PC-3 (cell line): ENCODE results near the gene PCNP. TPM values are rescaled to one million over a fixed set of nuclear protein-coding genes. Genes with fewer than 3 reads are reported as not detected.

ENCODE experiments used
- ATAC-seq: fragments of 200-7000 bp; cut with Tn5 transposase; 2 replicates; pipeline ENCODE4 v1.9.1; 2020; ENCODE audit warnings: mild to moderate bottlenecking, moderate library complexity
- BruUV-seq: library from RNA; stranded (reverse); fragments of 400-500 nt; replicated peaks from 2 replicates; lab custom pipeline; 2021; lab: Mats Ljungman, UMichigan
- CTCF ChIA-PET: fragments of 300-600 bp; sonication (Branson Sonifier 250); formaldehyde crosslinking; loops from one replicate; lab custom pipeline; 2022; ENCODE audit warnings: antibody characterized with exemption; lab: Charles Lee
- POLR2A ChIA-PET: fragments of 300-600 bp; sonication (Branson Sonifier 250); formaldehyde crosslinking; loops from one replicate; lab custom pipeline; 2022; ENCODE audit warnings: antibody characterized with exemption; ENCODE audit not compliant: unreplicated experiment; lab: Charles Lee
- DNase-seq: peaks from one replicate; pipeline ENCODE4 v3.0.0-alpha.2; 2015
- H2AFZ ChIP-seq: fragments of 300-600 bp; sonication (generic); 2 replicates; pipeline ENCODE4 v1.6.0; 2016; ENCODE audit warnings: antibody characterized with exemption, low read length
- H3F3A ChIP-seq: fragments of 300-600 bp; sonication (generic); one replicate; pipeline ENCODE4 v1.6.0; 2017; ENCODE audit warnings: antibody characterized with exemption, low read length, control low read depth, mild to moderate bottlenecking; ENCODE audit not compliant: unreplicated experiment
- H3K27ac ChIP-seq: fragments of 300-600 bp; sonication (generic); 2 replicates; pipeline ENCODE4 v1.5.1; 2016; ENCODE audit warnings: mild to moderate bottlenecking, low read length
- H3K27me3 ChIP-seq: fragments of 300-600 bp; sonication (generic); 2 replicates; pipeline ENCODE4 v1.6.1; 2016; ENCODE audit warnings: low read length, mixed read lengths
- H3K36me3 ChIP-seq: fragments of 300-600 bp; sonication (generic); 2 replicates; pipeline ENCODE4 v1.6.1; 2016; ENCODE audit warnings: low read depth, mixed run types, low read length, mixed read lengths
- H3K4me1 ChIP-seq: fragments of 300-600 bp; sonication (generic); 2 replicates; pipeline ENCODE4 v1.5.1; 2016; ENCODE audit warnings: low read length; ENCODE audit not compliant: insufficient read depth
- H3K4me2 ChIP-seq: fragments of 300-600 bp; sonication (generic); 2 replicates; pipeline ENCODE4 v1.6.0; 2016; ENCODE audit warnings: low read length
- H3K4me3 ChIP-seq: fragments of 300-600 bp; sonication (generic); 2 replicates; pipeline ENCODE4 v1.5.1; 2016; ENCODE audit warnings: mild to moderate bottlenecking, low read length, mixed read lengths
- H3K79me2 ChIP-seq: fragments of 300-600 bp; sonication (generic); 2 replicates; pipeline ENCODE4 v1.6.1; 2017; ENCODE audit warnings: low read length, mixed read lengths
- H3K9ac ChIP-seq: fragments of 300-600 bp; sonication (generic); 2 replicates; pipeline ENCODE4 v1.6.0; 2016; ENCODE audit warnings: mild to moderate bottlenecking, low read length
- H3K9me2 ChIP-seq: fragments of 300-600 bp; sonication (generic); replicated peaks from 2 replicates; pipeline ENCODE4 v1.6.1; 2016; ENCODE audit warnings: mixed run types, low read length, mixed read lengths
- H3K9me3 ChIP-seq: fragments of 300-600 bp; sonication (generic); 2 replicates; pipeline ENCODE4 v1.6.1; 2016; ENCODE audit warnings: low read length, mixed read lengths
- H4K20me1 ChIP-seq: fragments of 300-600 bp; sonication (generic); 2 replicates; pipeline ENCODE4 v1.6.1; 2016; ENCODE audit warnings: low read length, mixed read lengths
- EZH2 ChIP-seq: fragments of 300-600 bp; sonication (generic); IDR thresholded peaks from one replicate; pipeline ENCODE4 v1.6.1; 2017; ENCODE audit warnings: antibody characterized with exemption, mild to moderate bottlenecking, low read length; ENCODE audit not compliant: unreplicated experiment
- EZH2phosphoT487 ChIP-seq: fragments of 300-600 bp; sonication (generic); IDR thresholded peaks from 2 replicates; pipeline ENCODE4 v1.6.1; 2018; ENCODE audit warnings: mild to moderate bottlenecking, antibody characterized with exemption, low read length, borderline replicate concordance
- intact Hi-C: fragments of 100-400 bp; cut with micrococcal nuclease; formaldehyde crosslinking; loops from 2 replicates; pipeline ENCODE4 v1.9.0; 2023
- total RNA-seq: library from RNA; depleted of rRNA; stranded (reverse); fragments of >200 nt; gene quantifications from 2 replicates; pipeline ENCODE4 v1.2.3, GENCODE V29; 2014
- TF ChIP-seq, protein P1 (sequence below): fragments of 300-600 bp; sonication (generic); conservative IDR thresholded peaks from 2 replicates; pipeline ENCODE4 v1.5.1; 2017; ENCODE audit warnings: antibody characterized with exemption, low read depth, mild to moderate bottlenecking, low read length

The PCNP gene
- total RNA-seq, 1 experiment from 2014 or later: 71.1 TPM

DNA sequence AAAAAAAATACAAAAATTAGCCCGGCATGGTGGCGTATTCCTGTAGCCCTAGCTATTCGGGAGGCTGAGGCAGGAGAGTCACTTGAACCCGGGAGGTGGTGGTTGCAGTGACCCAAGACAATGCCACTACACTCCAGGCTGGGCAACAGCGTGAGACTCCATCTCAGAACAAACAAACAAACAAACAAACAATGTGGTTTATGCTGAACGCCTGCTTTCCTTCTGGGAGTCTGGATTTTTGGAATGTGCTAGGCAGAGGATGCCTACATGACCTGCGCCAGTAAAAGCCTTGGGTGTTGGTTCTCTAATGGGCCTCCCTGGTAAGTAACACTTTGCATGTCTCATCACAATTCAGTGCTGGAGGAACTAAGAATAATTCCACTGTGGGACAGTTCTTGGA is 43.5 kb downstream of the PCNP start:
- DNase-seq: no peak
- no peak overlapping the region for H2AFZ ChIP-seq
- no peaks in the 10 kb centered on the region for H4K20me1 ChIP-seq
- POLR2A ChIA-PET: no interaction called here
- no peaks in the 10 kb centered on the region for H3K4me1 ChIP-seq
- H3K79me2 ChIP-seq: no peaks in the 10 kb centered on the region
- no peaks in the 10 kb centered on the region for H3K36me3 ChIP-seq
- H3F3A ChIP-seq: no peaks in the 10 kb centered on the region
- CTCF ChIA-PET: no interaction called here
- H3K9ac ChIP-seq: no peak overlapping the region
- no TSS peak for BruUV-seq
- H3K4me2 ChIP-seq: no peak overlapping the region
- H3K9me3 ChIP-seq: no peaks in the 10 kb centered on the region
- TF ChIP-seq EZH2 (no peak), EZH2phosphoT487 (no peak)
- TF ChIP-seq, protein P1, sequence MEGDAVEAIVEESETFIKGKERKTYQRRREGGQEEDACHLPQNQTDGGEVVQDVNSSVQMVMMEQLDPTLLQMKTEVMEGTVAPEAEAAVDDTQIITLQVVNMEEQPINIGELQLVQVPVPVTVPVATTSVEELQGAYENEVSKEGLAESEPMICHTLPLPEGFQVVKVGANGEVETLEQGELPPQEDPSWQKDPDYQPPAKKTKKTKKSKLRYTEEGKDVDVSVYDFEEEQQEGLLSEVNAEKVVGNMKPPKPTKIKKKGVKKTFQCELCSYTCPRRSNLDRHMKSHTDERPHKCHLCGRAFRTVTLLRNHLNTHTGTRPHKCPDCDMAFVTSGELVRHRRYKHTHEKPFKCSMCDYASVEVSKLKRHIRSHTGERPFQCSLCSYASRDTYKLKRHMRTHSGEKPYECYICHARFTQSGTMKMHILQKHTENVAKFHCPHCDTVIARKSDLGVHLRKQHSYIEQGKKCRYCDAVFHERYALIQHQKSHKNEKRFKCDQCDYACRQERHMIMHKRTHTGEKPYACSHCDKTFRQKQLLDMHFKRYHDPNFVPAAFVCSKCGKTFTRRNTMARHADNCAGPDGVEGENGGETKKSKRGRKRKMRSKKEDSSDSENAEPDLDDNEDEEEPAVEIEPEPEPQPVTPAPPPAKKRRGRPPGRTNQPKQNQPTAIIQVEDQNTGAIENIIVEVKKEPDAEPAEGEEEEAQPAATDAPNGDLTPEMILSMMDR: no peak
- no peak overlapping the region for H3K27ac ChIP-seq
- no peaks in the 10 kb centered on the region for H3K9me2 ChIP-seq
- H3K4me3 ChIP-seq: no peak overlapping the region
- H3K27me3 ChIP-seq: no peaks in the 10 kb centered on the region
- intact Hi-C loops: no loop called here
- ATAC-seq: no peak

DNA sequence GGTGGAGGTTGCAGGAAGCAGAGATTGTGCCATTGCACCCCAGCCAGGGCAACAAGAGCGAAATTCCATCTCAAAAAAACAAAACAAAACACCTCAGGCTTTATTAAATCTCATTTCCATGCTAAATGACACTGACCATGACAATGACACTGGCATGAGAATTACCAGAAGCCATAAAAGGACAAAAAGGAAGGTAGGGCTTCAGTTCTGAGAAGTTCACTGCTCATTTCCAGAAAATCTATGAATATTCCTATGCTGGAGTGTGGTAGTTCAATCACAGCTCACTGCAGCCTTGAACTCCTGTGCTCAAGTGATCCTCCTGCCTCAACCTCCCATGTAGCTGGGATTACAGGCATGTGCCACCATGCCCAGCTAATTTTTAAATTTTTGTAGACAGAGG is 44.7 kb downstream of the PCNP start:
- POLR2A ChIA-PET: no interaction called here
- H3K4me2 ChIP-seq: no peak overlapping the region
- no peaks in the 10 kb centered on the region for H3F3A ChIP-seq
- no peak overlapping the region for H3K27ac ChIP-seq
- H3K79me2 ChIP-seq: no peaks in the 10 kb centered on the region
- no peaks in the 10 kb centered on the region for H3K9me2 ChIP-seq
- no peak overlapping the region for H3K4me3 ChIP-seq
- CTCF ChIA-PET: no interaction called here
- ATAC-seq (no peak), DNase-seq (no peak)
- BruUV-seq: no TSS peak
- no peaks in the 10 kb centered on the region for H3K27me3 ChIP-seq
- no peaks in the 10 kb centered on the region for H4K20me1 ChIP-seq
- H3K9me3 ChIP-seq: no peaks in the 10 kb centered on the region
- intact Hi-C loops: no loop called here
- no peaks in the 10 kb centered on the region for H3K36me3 ChIP-seq
- H3K4me1 ChIP-seq: no peaks in the 10 kb centered on the region
- TF ChIP-seq EZH2: no peak
- no peak for TF ChIP-seq EZH2phosphoT487
- TF ChIP-seq, protein P1: no peak
- no peak overlapping the region for H2AFZ ChIP-seq
- no peak overlapping the region for H3K9ac ChIP-seq

DNA sequence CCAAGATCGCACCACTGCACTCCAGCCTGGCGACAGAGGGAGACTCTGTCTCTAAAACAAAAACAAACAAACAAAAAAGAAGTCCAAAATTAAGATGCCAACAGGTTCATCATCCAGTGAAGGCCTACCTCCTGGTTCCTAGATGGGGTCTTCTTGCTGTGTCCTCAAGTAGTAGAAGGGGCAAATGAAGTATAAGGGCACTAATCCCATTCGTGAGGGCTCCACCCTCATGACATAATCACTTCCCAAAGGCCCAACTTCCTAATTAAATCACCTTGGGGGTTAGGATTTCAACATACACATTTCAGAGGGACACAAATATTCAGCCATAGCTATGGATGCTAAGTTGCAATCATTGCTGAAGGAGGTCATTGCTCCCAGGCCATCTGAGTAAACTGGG is 45.8 kb downstream of the PCNP start:
- no peak overlapping the region for H2AFZ ChIP-seq
- no peak overlapping the region for H3K9ac ChIP-seq
- no peak for ATAC-seq
- H3K4me2 ChIP-seq: no peak overlapping the region
- CTCF ChIA-PET: no interaction called here
- H3K9me3 ChIP-seq: no peaks in the 10 kb centered on the region
- no peaks in the 10 kb centered on the region for H3K79me2 ChIP-seq
- no peaks in the 10 kb centered on the region for H3K9me2 ChIP-seq
- intact Hi-C loops: no loop called here
- no peak overlapping the region for H3K27ac ChIP-seq
- no peaks in the 10 kb centered on the region for H3K4me1 ChIP-seq
- no peaks in the 10 kb centered on the region for H3F3A ChIP-seq
- POLR2A ChIA-PET: no interaction called here
- no peaks in the 10 kb centered on the region for H4K20me1 ChIP-seq
- BruUV-seq: no TSS peak
- no peaks in the 10 kb centered on the region for H3K27me3 ChIP-seq
- no peaks in the 10 kb centered on the region for H3K36me3 ChIP-seq
- no peak for DNase-seq
- no peak overlapping the region for H3K4me3 ChIP-seq
- TF ChIP-seq, protein P1: no peak
- TF ChIP-seq EZH2phosphoT487 (no peak), EZH2 (no peak)
